Stimulated activated CD4-positive, alpha-beta T cell treated with anti-CD3 and anti-CD28 coated beads, Interleukin-1b, Interleukin-23, amount 100 ng/mL, for 48 hours (primary cell): ENCODE measurements around the gene DDB1.

Experiments
- DNase-seq: peaks from one replicate; pipeline ENCODE4 v3.0.0-alpha.2; 2020

DDB1 gene

DNA sequence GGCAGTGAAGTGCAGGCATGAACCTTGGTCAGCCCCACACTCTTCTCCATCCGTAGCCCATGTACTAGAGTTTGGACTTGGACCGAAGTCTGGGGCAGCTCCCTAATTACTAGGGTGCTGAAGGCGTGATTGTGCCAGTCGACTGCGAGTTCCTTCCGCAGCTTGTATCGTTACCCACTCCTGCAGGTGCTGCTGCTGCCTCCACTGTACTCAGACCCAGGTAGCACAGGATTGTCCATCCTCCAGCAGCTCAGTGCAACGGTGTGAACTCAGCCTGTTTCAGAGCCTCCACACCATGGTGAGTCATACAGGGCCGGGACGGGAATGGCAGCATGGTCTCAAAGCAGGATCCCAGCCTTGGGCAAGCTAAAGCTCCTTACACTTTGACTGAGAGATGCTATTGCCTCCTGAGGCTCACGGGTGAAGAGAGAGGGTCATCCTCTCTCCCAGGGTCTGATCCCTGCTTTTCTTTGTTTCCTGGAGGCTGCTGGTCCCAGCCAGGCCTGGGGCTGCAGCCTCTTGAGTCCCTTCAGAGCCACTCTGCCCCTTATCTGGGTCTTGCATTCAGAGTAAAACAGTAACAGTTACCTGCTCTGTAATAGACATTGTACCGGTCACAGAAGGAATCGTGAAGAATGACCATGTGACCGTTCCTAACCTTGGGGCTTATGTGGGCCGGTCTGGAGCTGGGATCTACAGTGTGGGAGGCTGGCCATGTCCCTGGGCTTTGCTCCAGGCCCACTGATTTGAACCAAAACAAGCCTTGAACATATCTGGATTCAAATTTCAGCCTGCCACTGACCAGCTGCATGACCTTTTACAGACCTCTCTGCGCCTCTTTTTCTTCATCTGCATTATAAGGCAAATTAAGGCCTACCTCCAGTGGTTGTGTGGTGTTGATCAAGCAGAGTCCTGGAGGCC is 1.8 kb upstream of the DDB1 start:
- DNase-seq, result peak; percentile 8

DNA sequence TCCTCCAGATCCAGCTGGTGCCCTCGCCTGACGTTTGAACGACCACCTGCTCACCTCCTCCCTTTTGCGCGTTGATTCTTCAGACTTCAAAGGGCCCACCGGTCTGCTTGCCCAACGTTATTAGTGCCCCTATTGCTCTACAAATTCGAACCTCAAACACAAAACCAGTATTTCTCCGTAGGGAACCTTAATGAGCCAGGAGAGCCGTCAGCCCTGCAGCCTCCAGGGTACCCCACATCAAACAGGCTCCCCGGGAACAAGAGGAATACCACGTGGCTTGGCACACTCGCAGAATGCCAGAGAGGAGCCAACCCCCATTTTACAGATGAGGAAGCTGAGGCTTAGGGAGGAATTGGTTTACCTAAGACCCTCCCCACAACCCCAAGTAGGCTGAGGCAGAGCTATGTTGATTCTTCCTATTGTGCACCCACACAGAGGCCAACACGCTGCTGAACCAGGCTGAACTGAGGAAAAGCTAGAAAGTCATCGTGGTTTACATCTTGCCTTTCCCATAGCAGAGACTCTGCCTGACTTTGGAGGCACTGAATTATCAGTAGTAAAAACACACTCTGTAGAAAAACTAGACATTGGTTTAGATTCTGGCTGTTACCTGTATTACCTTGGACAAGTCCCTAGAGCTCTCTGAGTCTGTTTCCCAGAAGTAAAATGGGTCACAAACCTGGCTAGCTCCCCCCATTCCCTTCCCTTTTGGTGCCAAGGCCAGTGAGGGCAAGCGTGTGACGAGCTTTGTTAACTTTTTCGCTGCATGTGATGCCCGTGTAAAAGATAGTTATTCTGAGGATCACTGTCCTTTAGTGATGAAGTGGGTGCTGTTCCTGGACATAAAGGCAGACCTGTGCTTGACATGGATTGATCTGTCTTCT is 887 bp upstream of the DDB1 start:
- DNase-seq, result no peak

DNA sequence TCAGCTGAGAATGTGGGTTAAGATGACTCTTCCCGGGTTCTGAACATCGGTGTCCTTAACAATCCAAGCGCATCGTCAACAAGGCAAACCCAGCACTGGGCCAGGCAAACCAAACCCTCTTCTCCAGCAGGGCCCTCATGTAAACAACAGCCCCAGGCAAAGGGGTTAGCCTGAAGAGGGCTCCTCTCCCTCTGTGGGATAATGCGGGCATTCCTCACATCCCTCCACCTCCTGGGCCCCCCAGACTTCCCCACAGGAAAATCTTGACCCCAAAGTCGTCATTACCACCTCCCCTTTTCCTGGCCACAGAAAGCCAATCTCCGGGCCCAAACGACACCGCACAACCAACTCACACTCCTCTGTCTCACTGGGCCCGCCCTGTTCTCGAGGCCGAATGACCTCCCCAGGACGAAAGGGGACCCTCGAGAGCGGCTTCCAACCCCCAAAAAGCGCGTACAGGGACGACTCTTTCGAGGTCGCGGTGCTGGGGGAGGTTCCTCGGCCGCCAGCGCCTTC is 566 bp downstream of the DDB1 start:
- peak; percentile 8 for DNase-seq

DNA sequence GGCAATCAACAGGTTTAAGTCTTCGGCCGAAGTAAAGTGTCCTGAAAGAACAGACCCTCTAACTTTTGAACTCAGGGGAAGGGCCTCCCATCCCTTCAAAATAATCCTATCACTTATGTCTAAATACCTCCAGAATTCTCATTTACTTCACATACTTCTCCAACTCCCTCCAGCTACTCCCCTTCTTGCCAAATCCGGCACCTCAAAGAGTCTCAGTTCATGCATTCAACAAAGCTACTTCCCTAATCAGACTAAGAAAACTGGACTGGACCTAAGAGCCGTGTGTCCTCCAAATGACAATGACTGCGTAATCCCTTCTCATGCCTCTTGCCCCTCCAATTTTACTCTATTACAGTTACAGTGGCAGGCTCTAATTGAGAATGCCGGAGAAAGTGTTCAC is 1.3 kb downstream of the DDB1 start:
- DNase-seq, result no peak

DNA sequence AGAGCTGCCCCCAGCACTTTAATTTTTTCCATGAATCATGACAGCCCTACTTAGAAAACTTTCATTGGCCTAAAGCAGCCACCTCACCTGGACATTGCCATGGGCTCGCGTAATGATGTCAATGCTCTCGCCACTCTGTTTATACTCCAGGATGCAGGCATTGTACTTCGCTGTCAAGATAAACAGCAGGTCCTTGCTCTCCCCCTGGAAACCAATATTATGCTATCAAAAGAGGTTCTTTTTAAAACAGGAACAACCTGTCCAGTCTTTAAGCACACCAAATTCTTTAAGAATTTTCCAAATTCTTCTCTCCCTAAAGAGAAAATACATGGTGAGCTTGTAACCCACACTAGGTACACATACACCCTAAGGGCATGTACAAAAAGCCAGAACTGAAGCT is 3.0 kb downstream of the DDB1 start:
- no peak for DNase-seq

DNA sequence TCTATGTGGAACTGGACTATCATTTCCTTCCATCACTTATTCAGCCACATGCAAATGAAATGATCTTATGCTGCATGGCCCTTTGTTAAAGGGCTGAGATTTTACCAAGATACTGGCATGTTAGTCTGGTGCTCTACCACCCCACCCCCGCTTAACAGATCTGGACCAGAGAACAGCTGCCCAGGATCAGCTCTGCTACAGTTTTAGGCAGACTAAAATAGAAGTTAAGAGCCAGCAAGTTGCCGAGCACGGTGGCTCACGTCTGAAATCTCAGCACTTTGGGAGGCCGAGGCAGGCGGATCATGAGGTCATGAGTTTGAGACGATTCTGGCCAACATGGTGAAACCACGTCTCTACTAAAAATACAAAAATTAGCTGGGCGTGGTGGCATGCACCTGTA is 4.6 kb downstream of the DDB1 start:
- DNase-seq, result no peak

DNA sequence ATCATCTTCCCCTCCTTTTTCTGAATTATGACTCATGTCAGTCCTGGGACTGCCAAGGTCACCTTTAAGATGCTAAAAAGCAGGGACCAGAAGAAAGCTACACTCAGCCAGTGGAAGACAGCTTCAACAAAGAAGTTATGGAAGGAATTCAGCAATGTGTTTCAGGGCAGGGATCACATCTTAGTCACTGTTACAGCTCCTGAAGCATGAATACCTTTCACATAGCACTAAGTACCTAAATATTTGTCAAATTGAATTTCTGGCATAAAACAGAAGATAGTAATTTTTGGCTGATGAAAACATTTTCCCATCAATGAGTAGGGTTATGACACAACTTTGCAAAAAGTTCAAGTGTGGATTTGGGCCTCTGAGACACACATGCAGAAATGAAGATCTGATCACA is 5.2 kb downstream of the DDB1 start:
- DNase-seq, result no peak

DNA sequence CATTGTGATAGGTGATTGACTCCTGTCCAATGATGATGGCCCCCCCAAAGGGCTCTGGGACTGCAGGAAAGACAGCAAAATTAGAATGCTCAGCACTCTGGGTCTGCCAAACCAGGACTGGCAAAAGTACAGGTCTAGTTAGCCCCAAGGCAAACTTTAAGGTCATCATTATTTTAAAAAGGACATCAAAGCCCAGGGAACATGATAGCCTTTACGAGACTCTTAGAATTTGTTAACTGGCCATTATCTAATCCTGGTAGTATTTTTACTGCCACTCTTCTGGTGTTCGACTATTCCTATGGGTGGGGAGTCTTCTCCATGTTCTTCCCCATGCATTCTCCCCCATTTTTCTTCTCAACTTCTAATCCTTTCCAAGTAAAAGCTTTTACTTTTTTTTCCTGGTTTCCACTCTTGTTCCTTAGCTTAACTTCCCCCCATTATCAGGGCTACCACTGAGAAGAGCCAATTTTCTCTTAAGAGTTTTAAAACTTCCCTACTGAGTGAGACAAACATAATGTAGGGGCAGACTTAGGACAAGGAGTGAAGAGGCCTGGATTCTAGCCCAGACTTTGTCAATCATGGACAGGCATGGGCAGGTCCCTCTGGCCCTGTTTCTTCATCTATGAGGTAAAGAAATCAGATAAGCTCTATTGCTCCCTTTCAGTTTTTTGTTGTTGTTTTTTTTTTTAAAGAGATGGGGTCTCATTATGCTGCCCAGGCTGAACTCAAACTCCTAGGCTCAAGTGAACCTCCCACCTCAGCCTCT is 7.1 kb downstream of the DDB1 start:
- DNase-seq, result no peak

DNA sequence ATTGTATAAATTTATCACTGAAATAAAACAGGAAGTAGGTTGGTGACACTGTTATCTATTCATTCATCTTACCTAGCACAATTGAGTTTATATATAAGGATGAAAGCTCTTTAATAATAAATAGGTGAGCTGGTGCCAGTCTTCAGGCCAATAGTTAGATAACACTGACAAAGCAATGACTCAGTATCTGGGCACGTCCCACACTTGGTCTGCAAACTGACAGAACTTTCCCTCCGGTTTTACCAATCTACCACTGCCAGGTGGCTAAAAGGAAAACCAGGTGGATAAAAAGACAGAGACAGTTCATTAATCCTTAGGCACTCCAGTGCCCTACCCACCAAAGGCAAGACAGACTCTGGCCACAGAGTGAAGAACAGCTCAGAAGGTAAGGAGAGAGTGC is 17.6 kb downstream of the DDB1 start:
- DNase-seq, result no peak

DNA sequence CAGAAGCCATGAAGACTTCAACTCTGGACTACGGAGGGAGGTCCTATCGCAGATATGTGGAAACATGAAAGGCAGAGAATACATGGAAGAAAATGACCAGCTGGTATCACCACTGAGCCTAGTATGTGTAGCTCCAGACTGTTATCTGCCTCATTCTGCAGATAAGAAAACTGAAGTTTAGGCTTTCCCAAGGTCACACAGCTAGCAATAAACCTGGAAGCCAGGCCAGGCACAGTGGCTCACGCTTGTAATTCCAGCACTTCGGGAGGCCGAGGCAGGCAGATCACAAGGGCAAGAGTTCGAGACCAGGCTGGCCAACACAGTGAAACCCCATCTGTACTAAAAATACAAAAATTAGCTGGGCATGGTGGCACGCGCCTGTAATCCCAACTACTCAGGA is 22.2 kb downstream of the DDB1 start:
- DNase-seq, result no peak

DNA sequence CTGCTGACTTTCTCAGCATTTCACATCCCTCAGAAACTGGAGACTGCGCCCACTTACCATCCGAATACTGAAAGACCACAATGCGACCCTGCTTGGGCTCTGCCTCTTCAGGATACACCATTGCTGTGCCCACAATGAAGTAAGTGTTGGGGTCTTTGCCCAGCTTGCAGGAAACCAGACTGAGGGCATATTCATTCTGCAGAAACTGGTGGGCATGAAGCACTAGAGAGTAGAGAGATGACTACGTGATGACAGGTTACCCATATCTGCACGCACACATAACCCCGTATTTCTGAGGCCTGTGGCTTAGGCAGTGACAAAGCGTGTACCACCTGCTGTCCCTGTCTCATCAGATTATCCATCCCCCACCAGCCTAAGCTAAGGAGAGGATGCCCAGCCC is 23.2 kb downstream of the DDB1 start:
- peak; percentile 18 for DNase-seq

DNA sequence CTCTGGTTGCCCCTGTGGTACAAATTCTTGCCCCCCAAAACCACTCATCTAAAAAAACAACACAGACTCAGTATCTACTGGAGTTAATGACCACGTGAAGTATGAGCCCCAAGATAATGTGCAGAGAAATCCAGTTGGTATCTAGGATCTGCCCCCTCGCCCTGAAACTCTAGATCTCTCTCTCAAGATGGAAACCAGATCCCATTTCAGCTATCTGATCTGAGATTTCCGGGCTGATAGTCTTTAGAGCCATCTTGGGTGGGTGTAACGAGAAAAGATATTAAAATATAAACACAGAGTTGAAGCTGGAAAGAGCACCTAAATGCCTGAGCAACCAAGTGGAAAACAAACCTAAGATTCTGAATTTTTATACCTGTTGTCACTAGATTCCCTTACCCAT is 23.8 kb downstream of the DDB1 start:
- DNase-seq, result no peak

DNA sequence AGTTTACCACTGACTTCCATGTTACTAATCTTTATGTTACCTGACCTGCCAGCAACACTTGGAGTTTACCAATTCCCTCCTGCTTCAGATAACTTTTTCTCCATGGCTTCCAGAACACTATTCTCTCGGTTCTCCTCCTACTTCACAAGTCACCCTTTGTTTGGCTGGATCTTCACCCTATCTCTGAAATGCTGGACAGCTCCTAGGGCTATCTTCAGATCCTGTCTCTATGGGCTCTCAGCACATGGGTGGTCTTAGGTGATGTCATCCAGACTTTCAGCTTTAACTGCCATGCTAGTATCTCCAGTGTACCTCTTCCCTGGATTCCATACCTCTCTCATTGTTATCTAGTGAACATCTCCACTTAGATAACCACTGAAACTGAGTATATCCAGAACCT is 25.6 kb downstream of the DDB1 start:
- DNase-seq, result no peak

DNA sequence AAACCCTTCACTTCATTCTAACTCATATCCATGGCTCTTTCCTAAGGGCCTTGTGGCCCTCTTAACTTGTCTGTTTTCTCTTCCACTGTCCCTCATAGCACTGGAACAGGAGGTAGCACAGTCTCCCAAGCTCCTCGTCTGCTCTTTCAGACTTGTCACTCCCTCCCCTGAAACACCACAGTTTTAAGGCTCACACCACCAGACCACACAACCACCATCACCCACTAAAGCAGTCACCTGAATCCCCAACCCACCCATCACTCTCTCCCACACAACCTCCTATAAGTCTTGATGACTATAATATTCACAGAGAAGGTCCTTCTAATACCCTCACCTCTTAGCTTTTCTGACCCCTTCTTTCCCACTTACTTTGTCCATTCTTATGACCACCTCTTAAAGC is 26.7 kb downstream of the DDB1 start:
- no peak for DNase-seq

DNA sequence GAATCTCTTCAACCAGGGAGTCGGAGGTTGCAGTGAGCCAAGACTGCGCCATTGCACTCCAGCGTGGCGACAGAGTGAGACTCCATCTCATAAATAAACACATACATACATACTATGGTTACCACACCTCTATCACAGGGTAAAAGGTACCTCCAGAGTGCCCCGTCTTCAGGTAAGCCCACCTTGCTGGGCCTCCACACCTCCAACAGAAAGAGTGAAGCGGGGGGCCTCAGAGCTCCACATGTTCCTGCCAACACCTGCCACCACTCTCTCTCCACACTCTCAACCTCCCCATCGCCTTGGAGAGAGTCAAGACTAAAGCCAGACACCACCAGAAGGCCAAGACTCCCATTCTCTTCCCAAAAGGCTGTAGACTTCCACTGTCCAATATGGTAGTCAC is 27.5 kb downstream of the DDB1 start:
- no peak for DNase-seq

DNA sequence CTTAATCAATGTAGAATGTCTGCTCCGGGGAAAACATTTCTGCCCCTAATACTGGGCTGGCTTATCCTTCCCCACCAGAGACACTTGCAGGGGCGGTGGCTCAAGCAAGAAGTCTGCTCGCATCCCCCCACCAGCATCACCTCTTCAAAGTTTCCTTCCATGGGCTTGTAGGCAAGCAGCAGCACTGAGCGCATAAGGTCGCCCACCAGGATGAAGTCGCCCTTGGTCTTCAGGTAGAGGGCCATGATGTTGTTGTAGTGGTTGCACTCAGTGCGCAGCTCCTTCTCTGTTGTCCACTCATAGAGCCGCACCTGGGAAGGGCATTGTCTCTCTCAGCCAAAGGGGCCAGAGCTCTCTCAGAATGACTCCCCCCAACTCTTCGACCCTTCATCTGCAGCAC is 29.2 kb downstream of the DDB1 start:
- DNase-seq, result no peak

DNA sequence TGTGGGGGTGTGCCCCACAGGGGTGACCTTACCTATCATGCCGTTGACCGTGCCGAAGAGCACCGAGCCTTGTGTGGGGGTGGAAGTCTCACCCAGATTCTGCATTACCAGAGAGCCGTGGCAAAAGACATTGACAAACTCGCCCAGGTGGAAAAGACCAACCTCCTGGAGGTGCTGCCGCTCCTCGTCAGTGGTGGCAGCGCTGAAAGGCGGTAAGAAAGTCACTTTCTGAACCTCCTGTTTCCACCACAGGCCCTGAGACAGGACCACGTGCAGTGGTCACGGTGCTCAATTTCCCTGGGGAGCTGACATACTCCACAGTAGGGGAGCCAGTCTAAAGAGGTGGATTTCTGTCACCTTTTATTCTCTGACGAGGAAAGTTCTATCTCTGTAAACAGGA is 30.4 kb downstream of the DDB1 start:
- DNase-seq, result no peak

DNA sequence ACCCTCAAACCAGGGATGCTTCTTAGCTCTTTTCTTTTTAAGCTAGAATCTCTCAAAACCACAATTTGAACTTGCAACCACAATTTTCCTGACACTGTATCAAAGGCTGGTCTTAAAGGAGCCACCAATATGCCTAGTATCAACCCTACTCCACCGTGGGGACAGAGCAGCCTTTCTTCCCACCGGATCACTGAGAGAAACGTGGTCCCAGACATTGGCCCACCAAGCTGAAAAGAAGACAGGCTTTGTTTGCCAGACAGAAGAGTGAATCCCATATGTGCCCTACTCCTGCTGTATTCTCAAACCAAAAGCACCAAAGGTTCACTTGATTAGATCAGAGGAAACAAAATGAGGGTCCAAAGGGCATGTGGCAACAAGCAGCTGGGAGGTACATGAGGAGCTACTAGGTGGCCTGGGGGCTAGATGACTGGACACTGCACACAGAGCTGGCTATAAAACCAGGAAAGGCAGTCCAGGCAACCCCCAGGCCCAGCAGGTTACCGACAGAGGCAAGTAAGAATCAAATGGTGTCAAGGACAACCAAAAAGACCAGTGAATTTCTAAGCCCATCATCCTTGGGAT is 34.2 kb downstream of the DDB1 start:
- no peak for DNase-seq

DNA sequence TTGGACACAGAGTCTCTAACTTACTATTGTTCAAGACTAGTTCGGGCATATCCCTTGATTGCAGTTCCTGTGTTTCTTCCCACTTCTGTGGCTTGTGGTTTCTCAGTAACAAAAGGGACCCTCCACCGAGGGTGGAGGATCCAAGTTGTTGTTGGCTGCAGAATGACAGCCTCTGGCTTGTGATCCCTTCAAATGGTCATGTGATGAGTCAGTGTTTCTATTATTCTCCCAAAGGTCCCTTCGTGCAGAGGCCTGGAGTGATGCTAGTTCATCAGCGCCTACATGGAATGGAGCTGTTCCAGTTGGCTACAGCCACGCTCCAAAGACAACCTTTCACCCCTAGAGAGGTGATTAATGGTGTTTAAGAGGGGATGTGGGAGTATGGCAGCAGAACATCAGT is 35.2 kb downstream of the DDB1 start:
- DNase-seq, result no peak

DNA sequence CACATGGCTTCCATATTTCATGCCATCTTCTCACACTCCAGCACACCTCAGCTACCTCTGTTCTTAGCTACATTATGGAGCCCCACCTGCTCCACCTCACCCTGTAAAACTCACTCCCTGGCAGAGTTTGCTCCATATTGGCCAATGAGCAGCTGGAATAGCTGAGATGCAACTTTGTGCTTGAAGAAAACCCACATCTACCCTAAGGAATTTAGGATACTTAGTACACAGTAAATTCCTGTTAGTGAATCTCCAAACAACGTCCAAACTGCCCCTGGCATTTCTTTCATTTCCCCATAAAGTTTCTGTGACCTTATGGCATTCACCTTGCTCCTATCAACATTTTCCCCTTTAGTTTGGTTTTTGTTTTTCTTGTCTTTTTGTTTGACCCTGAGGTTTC is 35.6 kb downstream of the DDB1 start:
- DNase-seq, result no peak

DNA sequence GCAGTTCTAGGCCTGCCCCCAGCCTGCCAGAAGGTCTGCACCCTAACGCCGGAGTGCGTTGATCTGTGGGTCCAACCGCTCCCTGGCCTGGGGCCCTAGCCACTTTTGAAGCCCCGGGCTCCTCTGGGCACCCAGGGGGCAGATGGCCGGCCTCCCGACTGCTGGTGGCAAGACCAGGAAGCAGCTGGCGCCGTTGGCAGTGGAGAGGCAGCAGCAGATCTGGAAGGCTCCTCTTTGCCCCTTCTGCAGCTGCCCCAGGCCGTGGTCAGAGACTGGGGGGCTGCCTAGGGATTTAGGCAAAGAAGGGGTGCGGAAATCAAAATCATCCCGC is 37.3 kb downstream of the DDB1 start:
- no peak for DNase-seq

DNA sequence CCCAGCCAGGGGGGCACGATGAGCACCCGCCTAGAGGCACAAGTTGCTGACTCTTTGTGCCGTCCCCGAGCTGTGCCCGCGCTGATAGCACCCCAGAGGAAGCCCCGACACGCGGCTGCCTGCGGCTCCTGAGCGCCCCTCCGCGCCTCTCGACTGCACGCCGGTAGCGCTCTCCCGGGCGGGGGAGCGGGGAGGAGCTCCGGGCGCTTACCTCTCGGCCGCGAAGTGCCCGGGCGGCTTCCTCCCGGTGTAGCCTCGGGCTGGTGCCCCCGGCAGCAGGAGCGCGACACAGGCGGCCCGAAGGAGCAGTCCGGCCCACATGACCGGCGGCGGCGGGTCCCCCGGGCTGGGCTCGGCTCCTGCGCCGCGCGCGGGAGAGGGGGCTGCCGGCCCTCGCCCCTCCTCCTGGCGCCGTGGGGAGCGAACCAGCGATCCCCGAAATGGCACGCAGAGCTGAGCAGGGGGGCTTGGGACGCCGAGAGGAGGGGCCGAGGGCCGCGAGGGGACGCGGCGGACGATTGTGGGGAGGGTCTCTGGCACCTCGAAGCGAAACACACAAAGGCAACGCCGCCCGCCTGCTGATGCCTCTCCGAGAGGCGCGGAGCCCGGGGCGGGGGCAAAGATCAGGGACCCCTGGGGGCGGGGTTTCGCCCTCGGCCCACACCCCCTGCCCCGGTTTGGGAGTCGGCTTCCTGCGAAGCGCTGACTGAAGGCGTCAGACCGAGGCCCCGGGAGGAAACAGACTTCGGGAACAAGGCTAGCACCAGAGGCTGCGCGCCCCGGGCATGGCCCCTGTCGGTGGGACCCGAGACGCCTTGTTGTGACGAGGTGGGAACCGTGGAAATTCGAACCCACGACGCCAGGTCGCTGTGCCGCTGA is 37.9 kb downstream of the DDB1 start, which contains the start of gene VWCE:
VWCE (minus strand) TSS at position 600 of the 879 bp plus-strand sequence; CDS start at position 321, 279 bp downstream.
- DNase-seq, result peak; percentile 79
